ENCODE results near the gene TTN.

DNA sequence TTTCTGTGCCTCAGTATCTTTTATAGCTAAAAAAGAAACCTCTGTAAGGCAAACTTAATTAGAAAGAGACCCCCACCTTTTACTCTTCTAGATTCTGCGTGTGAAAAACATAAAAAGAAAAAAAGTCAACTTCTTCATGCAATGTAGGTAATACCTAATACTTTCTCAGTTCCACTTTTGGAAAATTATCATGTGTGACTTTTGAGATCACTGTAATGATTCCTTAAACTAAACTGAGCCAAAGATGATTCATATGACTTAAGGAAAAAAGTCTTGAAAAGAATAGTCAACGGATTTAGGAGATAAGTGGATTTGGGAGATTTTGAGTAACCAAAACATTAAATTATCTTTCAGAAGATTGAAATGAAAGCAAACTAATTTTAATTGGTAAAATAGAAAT lies 278.0 kb downstream of the TTN start:
- TF ChIP-seq CTCF (IDR thresholded peaks at IDR 0.05; ENCODE audit: control extremely low read depth in 1 of 3, insufficient read depth in 1 of 3, low read depth in 1 of 3, low read length in 3 of 3) (no peak), RAD21 (IDR thresholded peaks at IDR 0.05 in 1 of 2, conservative IDR thresholded peaks at IDR 0.05 in 1 of 2; ENCODE audit: low read depth in 2 of 2, low read length in 2 of 2) (no peak), ATF3 (IDR thresholded peaks at IDR 0.05; ENCODE audit: insufficient read depth, low read depth, low read length) (no peak), JUN (IDR thresholded peaks at IDR 0.05; ENCODE audit: low read depth, low read length) (no peak), EP300 (IDR thresholded peaks at IDR 0.05; ENCODE audit: borderline replicate concordance in 1 of 2, low read depth in 2 of 2, low read length in 2 of 2) (no peak), EZH2 (IDR thresholded peaks at IDR 0.05; ENCODE audit: low read depth, low read length, severe bottlenecking) (no peak), POLR2A (IDR thresholded peaks at IDR 0.05; ENCODE audit: control extremely low read depth in 1 of 2, low read depth in 2 of 2, low read length in 2 of 2) (no peak), TEAD4 (IDR thresholded peaks at IDR 0.05; ENCODE audit: low read depth, low read length) (no peak), CEBPB (IDR thresholded peaks at IDR 0.05; ENCODE audit: low read depth, low read length) (no peak), BACH1 (IDR thresholded peaks at IDR 0.05; ENCODE audit: low read length) (no peak), ZNF274 (IDR thresholded peaks at IDR 0.05; ENCODE audit: borderline replicate concordance, extremely low read depth, low read length) (no peak), E2F6 (IDR thresholded peaks at IDR 0.05) (no peak)

Measured in H1 (cell line).